H1 (cell line): ENCODE data around the gene TRABD2A. TPM values are rescaled to one million over a fixed set of nuclear protein-coding genes. Genes with fewer than 3 reads are reported as not detected.

ENCODE experiments used
- CBX8 ChIP-seq: fragments of 300-800, 300-1000 bp; sonication (generic); IDR thresholded peaks from 2 replicates; pipeline ENCODE4 v1.7.1; 2016; ENCODE audit warnings: low read depth, low read length, borderline replicate concordance
- CHD7 ChIP-seq: fragments of 300-600 bp; sonication (generic); IDR thresholded peaks from 2 replicates; pipeline ENCODE4 v1.7.1; 2012; ENCODE audit warnings: low read length, moderate library complexity, mild to moderate bottlenecking, inconsistent platforms; ENCODE audit not compliant: insufficient replicate concordance
- NANOG ChIP-seq: IDR thresholded peaks from 2 replicates; pipeline ENCODE4 v1.6.1; 2011; ENCODE audit warnings: low read length, low read depth, mild to moderate bottlenecking, inconsistent platforms; ENCODE audit not compliant: insufficient read depth, poor library complexity, severe bottlenecking
- NRF1 ChIP-seq: IDR thresholded peaks from 2 replicates; pipeline ENCODE4 v1.6.1; 2011; ENCODE audit warnings: mild to moderate bottlenecking, low read depth, low read length, improper control_type of control experiment
- RNF2 ChIP-seq: fragments of 200-900, 300-1000 bp; sonication (generic); IDR thresholded peaks from 2 replicates; pipeline ENCODE4 v1.7.1; 2016; ENCODE audit warnings: borderline replicate concordance, low read depth, mild to moderate bottlenecking, antibody characterized with exemption, low read length; ENCODE audit not compliant: poor library complexity, severe bottlenecking; ENCODE audit errors: missing control alignments
- SIRT6 ChIP-seq: IDR thresholded peaks from one replicate; pipeline ENCODE4 v1.7.1; 2012; ENCODE audit warnings: low read length, inconsistent platforms
- TAF7 ChIP-seq: optimal IDR thresholded peaks from 2 replicates; pipeline ENCODE3; 2011; ENCODE audit warnings: low read depth, mild to moderate bottlenecking, inconsistent platforms, low read length, moderate library complexity, borderline replicate concordance
- polyA plus RNA-seq, 7 experiments: library from polyadenylated mRNA; depleted of rRNA in 3 of 7; stranded (reverse) in 5 of 7; unstranded in 2 of 7; fragments of >200 nt in 5 of 7; fragments of 200-250 nt in 2 of 7; gene quantifications; 1 replicate in 5 of 7; 2 replicates in 1 of 7; 4 replicates in 1 of 7; pipeline versions ENCODE4 v1.2.1 to v1.2.3, GENCODE V29; 2011 to 2013; ENCODE audit warnings: missing spikeins in 2 of 7, mixed read lengths in 2 of 7
- total RNA-seq: library from RNA; stranded (reverse); fragmentation: NEBNext Ultra II Directional; extraction: Animal tissue kit (Norgen Biotek cat#: 25700); gene quantifications from 2 replicates; pipeline ENCODE4 v1.2.1, GENCODE V29; 2021
- TF ChIP-seq, protein P1 (sequence below), 3 experiments: IDR thresholded peaks; 1 replicate in 2 of 3; 2 replicates in 1 of 3; pipeline versions ENCODE4 v1.5.1 to v1.6.1; 2011; ENCODE audit warnings: low read length in 3 of 3, mild to moderate bottlenecking in 3 of 3, inconsistent platforms in 2 of 3, low read depth in 1 of 3, moderate library complexity in 1 of 3; ENCODE audit not compliant: insufficient read depth in 1 of 3; ENCODE audit errors: control extremely low read depth in 1 of 3

Gene TRABD2A
- total and polyA plus RNA-seq, 2 of the 8 experiments (the other 6 are each of a cell fraction or from before 2014, with no cell fraction given) = 17.3 to 18.6 TPM

- TF ChIP-seq CHD7 = no peak
- TF ChIP-seq, protein P1, sequence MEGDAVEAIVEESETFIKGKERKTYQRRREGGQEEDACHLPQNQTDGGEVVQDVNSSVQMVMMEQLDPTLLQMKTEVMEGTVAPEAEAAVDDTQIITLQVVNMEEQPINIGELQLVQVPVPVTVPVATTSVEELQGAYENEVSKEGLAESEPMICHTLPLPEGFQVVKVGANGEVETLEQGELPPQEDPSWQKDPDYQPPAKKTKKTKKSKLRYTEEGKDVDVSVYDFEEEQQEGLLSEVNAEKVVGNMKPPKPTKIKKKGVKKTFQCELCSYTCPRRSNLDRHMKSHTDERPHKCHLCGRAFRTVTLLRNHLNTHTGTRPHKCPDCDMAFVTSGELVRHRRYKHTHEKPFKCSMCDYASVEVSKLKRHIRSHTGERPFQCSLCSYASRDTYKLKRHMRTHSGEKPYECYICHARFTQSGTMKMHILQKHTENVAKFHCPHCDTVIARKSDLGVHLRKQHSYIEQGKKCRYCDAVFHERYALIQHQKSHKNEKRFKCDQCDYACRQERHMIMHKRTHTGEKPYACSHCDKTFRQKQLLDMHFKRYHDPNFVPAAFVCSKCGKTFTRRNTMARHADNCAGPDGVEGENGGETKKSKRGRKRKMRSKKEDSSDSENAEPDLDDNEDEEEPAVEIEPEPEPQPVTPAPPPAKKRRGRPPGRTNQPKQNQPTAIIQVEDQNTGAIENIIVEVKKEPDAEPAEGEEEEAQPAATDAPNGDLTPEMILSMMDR (IDR thresholded peaks at IDR 0.05; ENCODE audit: control extremely low read depth in 1 of 3, insufficient read depth in 1 of 3, low read depth in 1 of 3, low read length in 3 of 3) = no peak
- no peak for TF ChIP-seq NANOG
- TF ChIP-seq TAF7 = no peak
- no peak for TF ChIP-seq NRF1
- TF ChIP-seq RNF2 = no peak
- TF ChIP-seq CBX8 = no peak
- TF ChIP-seq SIRT6 = no peak
These were observed 36.7 kb downstream of the TRABD2A start (continued) for GRCh38 chr2:84844141-84844540.
